GM21737 (cell line): Measurements from ENCODE around the gene PIM3.

Experiments used
- ATAC-seq: cut with Tn5 transposase; IDR thresholded peaks from one replicate; pipeline ENCODE4 v1.9.1; 2021; ENCODE audit warnings: mild to moderate bottlenecking, moderate library complexity; ENCODE audit not compliant: unreplicated experiment

Gene PIM3

DNA sequence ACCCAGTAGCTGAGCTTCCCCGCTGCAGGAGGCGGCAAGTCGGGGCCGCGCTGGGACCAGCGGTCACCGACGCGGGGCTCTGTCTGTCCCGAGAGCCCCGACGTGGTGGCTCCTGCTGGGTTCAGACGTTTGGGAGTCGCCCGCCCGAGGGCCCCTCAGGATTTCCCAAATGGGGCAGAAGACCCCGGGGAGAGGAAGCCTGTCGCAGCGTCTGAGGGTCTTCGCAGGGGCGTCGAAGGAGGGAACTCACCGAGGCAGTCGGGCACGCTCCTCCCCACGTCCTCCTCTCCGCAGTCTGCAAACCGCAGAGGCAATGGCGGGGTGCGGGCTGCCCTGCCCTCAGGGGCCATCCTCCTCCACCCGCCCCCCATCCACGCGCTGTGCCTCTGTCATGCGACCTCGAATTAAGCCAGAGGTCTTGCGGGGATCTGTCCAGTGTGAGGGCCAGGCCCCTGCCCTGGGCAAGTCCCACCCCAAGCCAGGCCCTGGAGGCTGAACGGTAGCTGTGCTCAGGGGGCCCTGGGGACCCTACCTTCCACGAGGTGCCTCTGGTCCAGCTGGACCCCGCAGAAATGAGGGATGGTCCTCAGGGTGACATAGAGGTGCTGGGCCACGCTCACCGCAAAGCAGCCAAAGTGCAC is 39.5 kb downstream of the PIM3 start:
- no peak for ATAC-seq

DNA sequence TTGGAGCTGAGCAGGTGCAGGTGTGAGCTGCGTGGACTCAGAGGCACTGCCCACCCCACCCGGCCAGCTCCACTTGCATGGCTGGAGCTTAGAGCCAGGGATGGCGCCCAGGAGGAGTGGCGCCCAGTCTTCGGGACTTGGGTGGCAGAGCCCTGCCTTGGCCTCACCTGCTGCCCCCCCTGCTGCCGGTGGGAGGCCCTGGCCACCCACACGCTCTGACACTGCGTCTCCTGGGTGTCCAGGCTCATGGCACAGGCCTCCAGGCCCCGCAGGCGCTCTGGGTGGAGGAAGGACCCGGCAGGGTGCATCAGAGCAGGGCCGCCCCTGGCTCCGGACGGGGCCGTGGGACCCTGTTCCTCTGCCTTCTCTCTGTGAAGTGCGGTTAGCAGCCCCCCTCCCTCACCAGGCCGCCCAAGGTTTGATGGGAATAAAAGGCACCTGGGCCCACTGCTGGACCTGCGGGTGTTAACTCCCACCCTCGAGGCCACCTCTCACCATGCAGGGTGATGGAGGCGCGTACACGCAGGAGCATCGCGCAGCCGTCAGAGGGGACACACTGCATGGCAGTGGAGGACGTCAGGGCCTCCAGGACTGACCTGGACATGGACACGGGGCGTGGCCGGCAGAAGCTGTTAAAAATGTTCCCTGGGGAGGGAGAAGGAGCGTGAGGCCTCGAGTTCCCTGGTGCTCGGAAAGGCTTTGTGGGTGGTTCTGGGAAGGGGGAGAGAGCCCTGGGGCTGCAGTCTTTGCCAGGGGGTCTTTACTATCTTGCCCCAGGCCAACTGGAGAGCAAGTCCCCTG is 40.2 kb downstream of the PIM3 start:
- no peak for ATAC-seq

DNA sequence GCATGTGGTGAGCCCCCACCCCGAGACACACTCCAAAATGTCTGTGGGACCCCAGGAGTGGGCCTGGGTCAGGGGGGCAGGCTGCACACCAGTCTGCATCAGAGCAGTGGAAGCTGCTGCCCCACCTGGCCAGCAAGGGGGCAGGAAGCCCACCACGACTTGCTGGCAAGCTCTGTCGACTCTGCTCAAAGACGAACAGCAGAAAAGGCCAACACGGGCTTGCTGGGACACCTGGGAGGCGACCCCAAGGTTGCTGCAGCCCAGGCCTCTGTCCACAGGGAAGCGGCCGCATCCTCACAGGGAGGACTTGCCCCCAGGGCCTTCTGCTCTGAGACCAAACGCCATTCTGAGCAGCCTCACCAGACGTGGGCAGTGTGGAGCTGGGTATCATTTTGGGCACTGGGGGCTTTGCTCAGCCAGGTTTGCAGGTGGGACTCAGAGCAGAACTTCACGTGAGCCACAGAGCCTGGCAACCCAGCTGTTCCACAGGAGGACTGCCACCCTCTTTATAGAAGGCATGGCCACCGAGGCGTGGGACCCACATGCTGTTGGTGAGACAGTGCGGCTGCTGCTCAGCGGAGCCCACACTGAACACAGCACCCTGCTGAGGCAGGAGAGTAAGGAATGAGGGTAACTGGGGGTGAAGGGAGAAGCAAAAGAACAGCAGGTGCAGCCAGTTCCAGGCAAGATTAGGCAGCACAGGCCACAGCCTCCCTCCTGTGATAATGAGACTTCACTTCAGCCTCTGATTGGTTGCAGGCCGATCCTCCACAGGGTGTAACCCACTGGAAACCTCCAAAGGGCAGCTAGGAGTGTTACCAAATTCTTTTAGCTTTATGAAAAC is 41.0 kb downstream of the PIM3 start:
- no peak for ATAC-seq

DNA sequence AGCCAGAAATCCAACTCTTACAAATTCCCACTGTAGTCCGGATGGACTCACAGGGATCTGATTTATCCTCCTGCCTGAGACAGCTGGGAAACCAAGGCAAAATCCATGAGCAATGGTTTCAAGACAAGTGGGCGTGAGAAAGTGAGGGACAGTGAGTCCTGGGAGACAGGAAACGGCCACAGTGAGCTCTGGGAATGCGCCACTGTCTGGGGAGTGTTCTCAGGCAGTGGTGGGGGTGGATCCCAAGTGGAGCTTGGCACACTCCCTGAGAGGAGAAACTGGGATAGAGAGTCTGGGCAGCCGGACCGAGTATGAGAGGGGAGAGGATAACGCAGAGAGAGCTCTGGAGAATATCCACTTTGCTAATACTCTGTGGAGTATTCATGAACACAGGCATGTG is 42.2 kb downstream of the PIM3 start:
- ATAC-seq, result no peak

DNA sequence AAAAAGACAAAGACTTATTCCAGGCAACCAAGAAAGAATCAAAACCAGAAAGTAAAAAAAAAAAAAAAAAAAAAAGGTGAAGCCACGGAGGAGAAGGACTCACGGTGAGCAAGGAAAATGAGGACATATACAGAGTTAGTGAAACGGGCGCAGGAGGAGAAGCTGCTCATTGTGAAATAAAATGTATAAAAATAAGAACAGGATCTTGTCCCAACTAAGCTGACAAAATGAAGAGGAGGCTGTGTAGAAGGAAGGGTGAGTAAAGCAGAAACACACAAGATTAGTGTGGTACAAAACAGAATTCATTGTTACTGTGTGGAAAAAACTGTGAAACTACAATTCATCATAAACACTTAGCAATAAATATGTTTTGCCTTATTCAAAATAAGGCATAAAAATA is 44.3 kb downstream of the PIM3 start:
- ATAC-seq, result no peak

DNA sequence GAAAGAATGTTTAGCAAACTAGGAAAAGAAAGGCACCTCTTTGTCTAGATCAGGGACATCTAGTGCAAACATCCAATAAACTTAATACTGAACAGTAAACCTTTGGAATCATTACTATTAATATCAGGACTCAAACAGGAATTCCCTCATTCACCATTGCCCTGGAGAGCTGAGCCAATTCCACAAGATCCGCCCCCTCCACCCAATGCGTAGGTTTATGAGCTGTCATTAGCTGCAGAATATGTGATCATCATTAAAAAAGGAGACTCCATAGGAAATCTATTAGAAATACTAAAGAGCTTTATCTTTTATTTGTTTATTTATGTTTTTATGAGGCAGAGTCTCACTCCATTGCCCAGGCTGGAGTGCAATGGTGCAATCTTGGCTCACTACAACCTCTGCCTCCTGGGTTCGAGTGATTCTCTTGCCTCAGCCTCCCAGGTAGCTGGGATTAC is 46.5 kb downstream of the PIM3 start:
- ATAC-seq, result no peak

DNA sequence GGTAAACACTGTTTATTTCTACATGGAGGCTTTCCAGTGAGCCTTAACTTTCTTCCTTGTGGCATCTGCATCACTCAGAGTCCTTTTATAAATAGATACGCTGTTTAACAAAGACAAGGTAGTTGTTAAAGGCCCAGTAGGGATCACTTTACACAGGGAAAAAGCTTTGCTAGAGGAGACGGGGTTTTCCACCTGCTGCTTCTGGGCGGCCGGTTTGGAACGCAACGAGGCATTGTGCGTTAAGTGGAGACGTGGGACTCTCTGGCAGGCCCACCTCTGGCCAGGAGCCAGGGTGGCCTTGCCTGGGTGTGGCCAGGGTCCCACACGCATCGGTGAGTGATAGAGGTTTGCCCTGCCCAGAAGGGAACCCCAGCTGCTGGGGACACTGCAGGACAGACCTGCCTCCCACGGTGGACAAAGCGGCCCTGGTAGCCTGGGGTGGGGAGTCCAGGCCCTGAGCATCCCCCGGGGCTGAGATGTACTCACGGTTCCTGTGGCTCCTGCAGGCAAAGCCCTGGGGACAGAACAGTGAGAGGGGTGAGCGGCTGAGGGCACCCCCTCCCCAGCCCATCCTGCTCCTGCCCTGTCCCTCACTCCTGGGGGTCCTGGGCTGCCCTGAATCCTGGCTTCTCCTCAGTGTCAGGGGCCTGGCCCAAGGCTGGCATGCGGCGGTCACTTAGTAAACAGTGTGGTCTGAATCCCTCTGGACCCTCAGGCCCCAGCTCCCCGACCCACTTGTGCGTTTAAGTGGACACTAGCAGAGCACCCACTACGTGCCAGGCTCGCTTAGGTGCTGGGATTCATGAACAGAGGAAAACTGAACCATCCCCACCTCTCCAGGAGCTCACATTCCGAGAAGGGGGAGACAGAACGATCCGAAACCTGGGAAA is 47.8 kb downstream of the PIM3 start:
- ATAC-seq, result no peak

DNA sequence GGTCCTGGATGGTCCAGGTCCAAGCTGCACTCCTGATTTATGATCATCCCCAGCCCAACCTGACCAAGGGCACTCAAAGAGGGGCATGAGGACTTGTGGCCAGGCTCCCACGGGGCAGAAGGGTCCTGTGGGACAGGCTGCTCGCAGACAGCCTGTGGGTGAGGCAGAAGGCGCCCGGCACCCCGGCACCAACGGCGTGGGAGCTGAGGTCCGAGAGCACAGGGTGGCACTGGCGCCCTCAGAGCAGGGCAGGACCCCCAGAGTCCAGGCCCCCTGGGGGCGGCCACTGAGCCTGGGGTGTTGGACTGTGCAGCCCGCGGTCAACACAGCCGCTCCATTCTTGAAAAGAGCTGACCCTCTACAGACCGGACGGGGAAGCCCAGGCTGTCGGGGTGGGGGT is 48.7 kb downstream of the PIM3 start:
- no peak for ATAC-seq

DNA sequence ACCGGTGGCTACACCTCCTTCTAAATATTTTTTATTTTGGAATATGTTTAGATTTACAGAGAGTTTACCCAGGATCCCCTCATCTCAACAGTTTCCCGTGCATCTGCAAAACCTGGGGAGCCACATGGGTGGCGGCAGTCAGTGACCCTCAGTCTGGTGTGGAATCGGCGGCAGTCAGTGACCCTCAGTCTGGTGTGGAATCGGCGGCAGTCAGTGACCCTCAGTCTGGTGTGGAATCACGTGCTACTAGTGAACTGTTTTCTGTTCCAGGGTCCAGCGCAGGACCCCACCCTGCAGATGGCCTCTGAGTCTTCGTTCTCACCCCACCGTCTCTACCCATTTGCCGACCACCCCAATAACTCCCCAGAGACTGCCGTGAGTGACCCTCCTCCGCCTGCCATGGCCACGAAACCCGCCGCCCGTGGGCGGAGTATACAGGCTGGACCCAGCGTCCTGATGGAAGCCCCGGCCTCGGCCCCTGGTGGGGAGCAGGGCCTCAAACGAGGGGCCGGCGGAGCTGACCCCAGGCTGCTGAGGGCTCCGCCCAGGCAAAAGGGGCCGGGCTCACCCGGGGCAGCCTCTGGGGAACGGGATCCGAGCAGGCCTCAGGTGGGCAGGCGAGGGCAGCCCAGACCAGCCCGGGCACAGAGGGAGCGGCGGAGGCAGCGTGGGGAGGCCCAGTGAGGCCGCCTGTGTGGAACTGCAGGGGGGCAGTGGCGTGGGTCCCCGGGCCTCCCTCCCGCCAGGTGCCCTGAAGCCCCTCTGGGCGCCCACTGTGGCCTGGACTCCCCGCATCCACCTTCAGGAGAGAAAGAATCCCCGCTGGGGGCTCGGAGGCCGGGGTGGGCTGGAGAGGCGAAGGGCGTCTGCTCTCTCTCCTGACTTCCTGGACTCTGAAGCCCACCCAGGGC is 49.4 kb downstream of the PIM3 start:
- ATAC-seq, result no peak

DNA sequence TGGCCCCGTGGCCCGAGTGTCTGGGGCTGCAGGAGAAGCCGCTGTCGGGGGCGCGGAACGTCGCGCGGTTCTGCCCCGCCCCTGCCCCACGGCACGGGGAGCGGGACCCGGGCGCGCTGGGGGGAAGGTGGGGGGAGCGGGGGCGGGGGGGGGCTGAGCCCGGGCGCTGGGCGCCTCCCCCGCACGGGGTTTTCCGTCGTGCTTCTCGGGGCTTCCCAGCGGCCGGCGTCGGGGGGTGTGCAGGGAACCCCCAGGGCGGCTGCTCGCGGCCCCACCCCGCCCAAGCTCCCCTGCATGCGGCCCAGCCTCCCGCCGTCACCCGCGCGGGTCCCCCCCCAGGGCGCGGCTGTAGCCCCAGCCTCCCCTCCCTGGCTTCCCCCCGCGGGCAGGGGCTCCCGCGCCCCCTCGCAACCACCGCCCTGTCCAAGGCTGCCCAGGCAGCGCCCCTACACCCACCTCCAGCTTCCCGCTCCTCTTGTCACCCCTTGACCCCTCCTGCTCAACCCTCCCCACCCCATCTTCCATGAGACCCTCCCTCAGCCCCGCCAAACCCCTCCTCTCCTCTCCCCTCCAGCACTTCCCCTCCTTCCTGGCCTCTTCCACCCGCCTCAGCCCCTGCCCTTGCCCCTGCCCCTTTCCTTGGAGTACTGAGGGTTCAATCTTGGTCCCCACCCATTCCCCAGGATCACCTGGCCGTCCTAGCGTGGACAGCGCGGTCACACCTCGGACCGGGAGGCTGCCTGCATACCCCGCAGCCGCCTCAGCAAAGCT is 50.3 kb downstream of the PIM3 start:
- no peak for ATAC-seq

DNA sequence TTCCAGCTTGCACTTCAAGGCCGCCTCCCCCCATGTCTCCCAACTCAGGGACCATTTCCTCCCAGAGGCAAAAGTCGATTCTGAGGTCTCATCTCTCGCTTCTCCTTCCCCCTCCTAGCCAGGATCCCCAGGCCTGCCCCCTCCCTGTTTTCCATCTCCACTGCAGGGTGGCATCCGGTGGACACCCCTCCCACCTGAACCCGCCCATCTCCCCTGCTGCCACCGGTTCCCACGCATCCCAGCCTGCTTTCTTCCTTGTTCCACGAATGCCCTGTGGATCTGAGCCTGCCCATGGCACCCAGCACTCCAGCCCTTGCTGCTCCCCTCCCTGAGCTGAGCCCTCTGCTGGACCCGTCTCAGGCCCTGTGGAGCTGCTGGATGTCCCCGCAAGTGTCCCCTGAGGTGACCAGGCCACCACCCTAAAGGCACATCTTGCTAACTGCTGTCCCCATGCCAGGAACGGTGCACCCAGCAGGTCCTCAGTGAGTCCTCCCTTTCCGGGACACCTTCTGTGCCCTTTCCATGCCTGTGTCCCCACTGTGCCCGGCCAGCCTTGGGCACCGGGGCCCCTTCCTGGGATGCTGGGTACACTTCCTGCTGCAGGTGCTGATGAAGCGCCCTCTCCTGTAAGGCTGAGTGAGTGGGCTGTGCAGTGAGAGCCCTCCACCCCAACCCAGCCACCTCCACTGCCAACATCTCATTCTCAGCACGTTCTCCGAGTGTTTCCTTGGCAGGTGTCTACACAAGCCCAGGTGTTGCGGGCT is 51.1 kb downstream of the PIM3 start:
- ATAC-seq, result no peak

DNA sequence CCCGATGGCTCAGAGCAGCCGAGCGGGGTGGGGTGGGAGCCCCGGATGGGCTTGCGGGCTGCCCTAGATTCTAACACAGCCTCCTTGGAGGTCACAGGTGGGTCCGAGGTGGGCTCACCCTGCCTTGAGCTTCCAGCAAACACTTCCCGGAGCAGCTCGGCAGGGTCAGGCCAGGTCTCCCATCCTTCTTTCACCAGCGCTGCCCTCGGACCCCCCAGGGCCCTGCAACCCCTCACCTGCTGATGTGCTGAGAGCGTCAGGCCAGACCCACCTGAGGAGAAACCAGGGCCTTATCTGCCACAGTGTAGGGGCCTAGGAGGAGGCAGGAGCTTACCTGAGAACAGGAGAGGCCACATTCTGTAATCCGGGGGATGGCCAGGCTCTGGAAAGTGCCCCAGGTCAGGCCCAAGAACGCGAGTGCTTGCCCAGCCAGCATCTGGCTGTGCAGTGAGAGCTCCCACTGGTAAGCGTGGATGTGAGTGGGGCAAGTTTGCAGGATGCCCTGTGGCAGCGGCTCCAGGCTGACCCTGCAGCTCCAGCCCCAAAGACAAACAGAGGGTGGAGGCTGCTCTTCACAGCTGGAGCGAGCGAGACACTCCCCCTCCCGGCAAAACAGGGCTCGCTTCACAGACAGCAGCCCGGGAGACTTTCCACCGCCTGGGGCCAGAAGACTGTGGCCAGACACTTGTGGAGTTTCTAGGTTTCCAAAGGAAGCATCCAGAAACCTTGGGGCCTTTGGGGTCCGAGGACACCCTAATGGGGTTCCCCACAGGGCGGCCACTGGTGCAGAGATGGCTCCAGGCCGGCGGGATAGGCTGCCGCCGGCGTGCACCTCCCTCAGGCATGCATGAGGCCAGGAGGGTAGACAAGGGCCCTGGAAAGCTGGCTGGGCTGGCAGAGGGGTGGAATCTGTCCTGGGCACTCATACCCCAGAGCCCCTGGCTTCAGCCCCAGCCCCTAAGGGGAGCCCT is 51.9 kb downstream of the PIM3 start, which contains the start of gene IL17REL:
Gene IL17REL, minus strand, starts transcription at position 555 of the 971 bp plus-strand sequence. Its CDS starts 119 bp downstream, at position 436.
- no peak for ATAC-seq
